ENCODE results near the gene FAM222A. TPM values are rescaled to one million over a fixed set of nuclear protein-coding genes. Genes with fewer than 3 reads are reported as not detected.

Gene FAM222A
- total and polyA plus RNA-seq, 2 of the 4 experiments (the other 2 are of a cell fraction), result under 0.01 to 0.32 TPM

GRCh38 chr12:109778684-109779083 is 65.1 kb downstream of the FAM222A start:
- Histone ChIP-seq H4K8ac (ENCODE audit: low read depth in 2 of 2, low read length in 2 of 2) (no peak overlapping the region), H3K4me1 (ENCODE audit: control insufficient read depth, insufficient read depth, low read length) (no peaks in the 10 kb centered on the region), H3K27me3 (ENCODE audit: control insufficient read depth, insufficient read depth, low read length) (no peaks in the 10 kb centered on the region; the same call in 1 of the 2 replicates), H2BK15ac (ENCODE audit: low read depth, low read length) (no peak overlapping the region), H2AK9ac (replicated peaks; ENCODE audit: low read depth, low read length, poor library complexity) (no peak overlapping the region), H3K14ac (replicated peaks; ENCODE audit: low read depth, low read length) (no peak overlapping the region), H3K4me2 (ENCODE audit: low read depth, low read length) (no peak overlapping the region), H4K91ac (ENCODE audit: insufficient read depth, low read depth, low read length) (no peak overlapping the region), H3K4ac (ENCODE audit: low read depth, low read length) (no peak overlapping the region), H3K9ac (ENCODE audit: low read depth, low read length) (no peak overlapping the region), H2BK20ac (ENCODE audit: low read depth, low read length) (no peak overlapping the region), H3K9me1 (ENCODE audit: insufficient read depth, low read length) (no peaks in the 10 kb centered on the region), H2BK5ac (ENCODE audit: low read depth, low read length, poor library complexity, severe bottlenecking) (no peak overlapping the region), H3K36me3 (ENCODE audit: control insufficient read depth, insufficient read depth, low read length) (0 out of 2 replicates have a peak, but pooled peaks cover 2% of the 10 kb centered on the region), H2BK120ac (ENCODE audit: low read depth, low read length) (no peak overlapping the region), H3K27ac (ENCODE audit: insufficient read depth, low read length) (no peak overlapping the region), H4K5ac (ENCODE audit: low read depth, low read length) (no peak overlapping the region), H3K56ac (ENCODE audit: extremely low read depth, insufficient read depth, low read length) (no peak overlapping the region), H4K20me1 (ENCODE audit: insufficient read depth, low read length) (no peaks in the 10 kb centered on the region), H3K4me3 (ENCODE audit: insufficient read depth, low read depth, low read length) (no peak overlapping the region), H3K79me1 (ENCODE audit: low read depth in 1 of 2, low read length in 2 of 2) (no peaks in the 10 kb centered on the region), H2AK5ac (ENCODE audit: low read depth, low read length) (no peak overlapping the region), H3K23ac (ENCODE audit: low read depth, low read length) (no peak overlapping the region), H3K18ac (ENCODE audit: low read depth, low read length) (no peak overlapping the region), H2AFZ (replicated peaks; ENCODE audit: low read length, poor library complexity) (no peak overlapping the region), H3K9me3 (ENCODE audit: control insufficient read depth, insufficient read depth, low read length) (peaks cover 6% of the 10 kb centered on the region)
- POLR2A ChIA-PET (ENCODE audit: unreplicated experiment), result no interaction called here
- in situ Hi-C loops (cut with MboI; ENCODE audit: low sequenced_read_pairs) (loop anchor here (10.0 kb wide), 1 partner anchor 354 kb away; no protein-coding TSS in a partner anchor), intact Hi-C loops (cut with micrococcal nuclease) (no loop called here), dilution Hi-C loops (cut with HindIII; ENCODE audit: low sequenced_read_pairs, unreplicated experiment) (no loop called here)
- TF ChIP-seq NFE2L2 (IDR thresholded peaks at IDR 0.05; ENCODE audit: low read depth, low read length) (peak; percentile 55; the same call in 1 of the 2 replicates), RCOR1 (IDR thresholded peaks at IDR 0.05; ENCODE audit: insufficient replicate concordance, low read length) (no peak)
- CTCF ChIA-PET, result no interaction called here
- no peak for DNase-seq
- no TSS peak for BruUV-seq (replicated peaks)
- no peak for ATAC-seq (ENCODE audit: low read depth)
- no CpG with 5 or more reads among the region's 1 CpG for WGBS, 2 experiments (ENCODE audit: extremely low coverage in 2 of 2, insufficient read length in 1 of 2)
